HG03064 (cell line): ENCODE measurements around the gene CES2.
"Not testable (repeated sequence)": the region's sequence is repeated elsewhere in the genome, so short reads cannot be mapped to it uniquely, and the experiment has no call there.

Experiments
- ATAC-seq: cut with Tn5 transposase; IDR thresholded peaks from one replicate; pipeline ENCODE4 v1.9.1; 2021; ENCODE audit warnings: low read depth; ENCODE audit not compliant: unreplicated experiment

The CES2 gene

DNA sequence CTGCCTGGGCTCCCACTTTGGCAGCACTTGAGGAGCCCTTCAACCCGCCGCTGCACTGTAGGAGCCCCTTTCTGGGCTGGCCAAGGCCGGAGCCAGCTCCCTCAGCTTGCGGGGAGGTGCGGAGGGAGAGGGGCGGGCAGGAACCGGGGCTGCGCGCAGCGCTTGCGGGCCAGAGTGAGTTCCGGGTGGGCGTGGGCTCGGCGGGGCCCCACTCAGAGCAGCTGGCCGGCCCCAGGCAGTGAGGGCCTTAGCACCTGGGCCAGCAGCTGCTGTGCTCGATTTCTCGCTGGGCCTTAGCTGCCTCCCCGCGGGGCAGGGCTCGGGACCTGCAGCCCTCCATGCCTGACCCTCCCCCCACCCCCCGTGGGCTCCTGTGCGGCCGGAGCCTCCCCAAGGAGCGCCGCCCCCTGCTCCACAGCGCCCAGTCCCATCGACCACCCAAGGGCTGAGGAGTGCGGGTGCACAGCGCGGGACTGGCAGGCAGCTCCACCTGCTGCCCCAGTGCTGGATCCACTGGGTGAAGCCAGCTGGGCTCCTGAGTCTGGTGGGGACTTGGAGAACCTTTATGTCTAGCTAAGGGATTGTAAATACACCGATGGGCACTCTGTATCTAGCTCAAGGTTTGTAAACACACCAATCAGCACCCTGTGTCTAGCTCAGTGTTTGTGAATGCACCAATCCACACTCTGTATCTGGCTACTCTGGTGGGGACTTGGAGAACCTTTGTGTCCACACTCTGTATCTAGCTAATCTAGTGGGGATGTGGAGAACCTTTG is 39.0 kb downstream of the CES2 start:
- not testable (repeated sequence) for ATAC-seq

GRCh38 chr16:66974932-66975246 is 39.6 kb downstream of the CES2 start:
- not testable (repeated sequence) for ATAC-seq

GRCh38 chr16:66975302-66975893 is 40.1 kb downstream of the CES2 start:
- no peak for ATAC-seq

DNA sequence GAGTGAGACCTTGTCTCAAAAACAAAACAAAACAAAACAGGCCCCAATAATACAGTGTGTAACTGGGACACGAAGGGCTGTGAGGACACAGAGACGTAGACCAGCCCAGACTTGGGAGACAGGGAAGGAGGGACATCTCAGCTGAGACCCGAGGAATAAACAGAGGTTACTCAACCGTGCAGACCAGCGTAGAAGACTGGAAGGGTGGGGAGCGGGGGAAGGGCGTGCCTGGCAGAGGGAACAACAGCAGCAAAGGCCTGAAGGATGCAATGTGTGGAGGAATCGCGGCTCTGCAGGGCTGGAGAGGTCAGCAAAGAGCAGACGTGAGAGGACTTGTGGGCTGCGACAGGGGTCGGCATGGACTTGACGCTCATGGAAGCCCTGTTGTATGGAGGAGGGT is 41.4 kb downstream of the CES2 start:
- no peak for ATAC-seq

DNA sequence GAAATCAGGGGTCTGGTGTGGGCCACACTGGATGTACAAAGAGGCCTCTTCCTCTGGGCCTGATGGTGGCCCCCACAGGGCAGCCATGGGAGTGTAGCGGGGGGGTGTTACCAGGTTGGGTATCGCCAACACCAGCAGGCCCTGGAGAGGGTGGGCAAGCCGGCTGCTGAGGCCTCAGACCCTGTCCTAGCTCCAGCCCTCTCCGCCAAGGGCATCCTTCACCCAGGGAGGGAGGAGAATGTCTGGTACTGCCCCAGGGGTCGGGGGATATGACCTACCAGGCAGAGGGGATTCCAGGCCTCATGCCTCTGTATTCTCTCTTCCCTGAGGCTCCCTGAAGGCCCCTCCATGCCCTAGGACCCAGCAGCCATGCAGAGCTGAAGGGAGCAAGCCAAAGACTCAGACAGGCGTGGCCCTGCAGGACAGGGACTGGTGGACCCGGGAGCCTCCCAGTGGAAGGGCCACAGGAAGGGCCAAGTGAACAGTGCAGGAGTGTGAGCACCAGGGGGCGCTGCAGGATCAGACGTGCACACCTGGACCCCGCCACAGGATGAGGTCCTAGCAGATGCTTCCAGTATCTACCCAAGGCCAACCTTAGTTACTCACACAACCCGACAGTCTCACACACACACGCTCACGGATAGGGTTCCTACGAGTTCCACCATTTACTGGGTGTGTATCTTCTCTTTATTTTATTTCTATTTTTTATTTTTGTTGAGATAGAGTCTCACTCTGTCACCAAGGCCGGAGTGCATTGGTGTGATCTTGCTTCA is 42.2 kb downstream of the CES2 start:
- no peak for ATAC-seq

DNA sequence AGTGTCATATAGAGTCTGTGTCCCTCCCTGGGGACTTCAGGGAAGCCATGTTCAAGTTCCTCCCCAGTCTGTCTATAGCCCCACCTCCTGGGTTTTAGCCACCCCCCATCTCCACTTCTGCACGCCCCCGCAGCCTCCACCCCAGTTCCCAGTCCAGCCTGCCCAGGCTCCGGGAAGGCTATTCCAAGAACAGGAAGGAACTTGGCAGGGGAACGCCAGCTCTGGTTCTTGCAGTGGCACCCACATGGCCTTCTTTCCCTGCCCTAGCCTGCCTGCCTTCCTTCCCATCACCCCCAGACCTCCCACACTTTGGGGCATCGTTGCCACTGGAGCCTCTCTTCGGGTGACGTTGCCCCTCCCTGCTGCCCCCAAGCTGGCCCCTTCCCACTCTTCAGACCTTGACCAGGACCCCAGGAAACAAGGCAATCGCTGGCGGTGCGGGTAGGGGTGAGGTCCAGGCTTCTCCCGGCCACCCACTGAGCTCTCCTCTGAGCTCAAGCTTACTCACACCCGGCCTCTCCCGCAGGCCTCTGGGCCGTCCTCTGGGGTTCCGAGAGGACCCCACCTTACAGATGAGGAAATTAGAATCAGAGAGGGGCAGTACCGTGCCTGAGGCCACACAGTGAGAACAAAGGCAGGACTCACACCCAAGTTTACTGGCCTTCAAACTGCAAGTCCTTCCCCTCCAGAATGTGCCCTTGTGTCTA is 43.8 kb downstream of the CES2 start:
- ATAC-seq: no peak

- no peak for ATAC-seq
These were observed 47.7 kb downstream of the CES2 start for GRCh38 chr16:66983033-66983432.

- no peak for ATAC-seq
These were observed 49.6 kb downstream of the CES2 start for GRCh38 chr16:66984892-66985311.

DNA sequence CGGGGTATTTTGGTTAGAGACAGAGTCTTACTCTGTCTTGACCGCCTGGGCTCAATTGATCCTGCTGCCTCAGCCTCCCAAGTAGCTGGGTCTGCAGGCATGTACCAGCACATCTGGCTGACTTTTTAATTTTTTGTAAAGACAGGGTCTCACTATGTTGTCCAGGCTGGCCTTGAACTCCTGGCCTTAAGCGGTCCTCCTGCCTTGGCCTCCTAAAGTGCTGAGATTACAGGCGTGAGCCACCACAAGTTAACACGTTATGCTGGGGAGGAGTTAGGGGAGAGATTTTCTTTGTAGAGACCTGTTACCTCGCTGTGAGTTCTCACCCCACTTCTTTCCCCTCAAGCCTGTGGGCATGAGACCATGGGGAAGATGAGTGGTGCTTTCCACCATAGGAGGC is 51.2 kb downstream of the CES2 start:
- ATAC-seq: no peak

DNA sequence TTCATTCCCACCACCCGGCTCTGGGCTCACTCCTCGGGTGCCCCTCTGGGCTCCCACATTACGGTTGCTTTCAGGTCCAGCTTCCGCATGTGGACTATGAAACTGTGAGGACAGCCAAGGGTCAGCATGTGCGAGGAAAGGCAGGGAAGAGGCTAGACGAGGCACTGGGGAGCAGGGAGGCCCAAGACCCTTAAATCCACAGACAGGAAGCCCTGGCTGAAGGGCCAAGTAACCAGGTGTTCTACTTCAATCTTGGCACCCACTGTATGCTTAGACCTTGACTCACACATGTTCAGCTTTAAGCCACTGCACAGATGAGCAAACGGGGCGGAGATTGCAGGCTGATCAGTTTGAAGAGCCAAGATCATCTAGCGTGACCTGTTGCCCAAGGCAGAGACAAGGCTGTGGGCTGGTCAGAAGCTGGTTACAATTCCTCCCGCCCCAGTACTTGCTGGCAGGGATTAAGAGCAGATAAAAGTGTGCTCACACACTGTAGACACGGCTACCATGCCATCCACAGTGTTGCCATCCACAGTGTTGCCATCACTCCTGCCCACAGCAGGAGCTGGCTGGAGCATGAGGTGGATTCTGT is 53.0 kb downstream of the CES2 start, which contains the start of gene CES4A:
TSS of gene CES4A (plus strand) at position 393 of the 592 bp plus-strand sequence. CDS start at position 577, 184 bp downstream.
- no peak for ATAC-seq

DNA sequence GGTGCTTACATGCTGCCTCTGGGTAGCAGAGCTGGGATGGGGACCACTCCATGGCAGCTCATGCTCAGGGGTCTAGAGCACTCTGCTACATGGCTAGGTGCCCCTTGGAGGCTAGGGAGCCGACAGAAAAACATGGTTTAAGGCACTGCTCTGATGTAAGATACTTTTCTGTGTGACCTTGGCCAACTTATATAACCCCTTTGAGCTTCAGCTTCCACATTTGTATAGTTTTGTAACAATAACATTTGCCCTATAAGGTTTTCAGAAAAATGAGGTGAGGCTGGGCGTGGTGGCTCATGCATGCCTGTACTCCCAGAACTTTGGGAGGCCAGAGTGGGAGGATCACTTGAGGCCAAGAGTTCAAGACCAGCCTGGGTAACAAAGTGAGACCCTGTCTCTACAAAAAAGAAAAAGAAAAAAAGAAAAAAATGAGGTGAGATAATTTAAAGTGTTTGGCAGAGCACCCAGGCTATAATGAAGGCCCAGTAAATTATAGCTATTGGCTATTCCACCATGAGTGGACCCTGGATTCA is 56.3 kb downstream of the CES2 start:
- no peak for ATAC-seq

GRCh38 chr16:66993558-66993957 is 58.2 kb downstream of the CES2 start:
- not testable (repeated sequence) for ATAC-seq
